Calu3 (cell line): ENCODE measurements around the gene CNTLN. TPM values are rescaled to one million over a fixed set of nuclear protein-coding genes. Genes with fewer than 3 reads are reported as not detected.
"Not testable (repeated sequence)": the region's sequence is repeated elsewhere in the genome, so short reads cannot be mapped to it uniquely, and the experiment has no call there.

Source experiments
- BruUV-seq: library from RNA; stranded (reverse); fragments of 400-500 nt; replicated peaks from 2 replicates; lab custom pipeline; 2021; lab: Mats Ljungman, UMichigan
- CTCF ChIA-PET: fragments of 300-600 bp; sonication (Branson Sonifier 250); formaldehyde crosslinking; loops from one replicate; lab custom pipeline; 2022; ENCODE audit warnings: antibody characterized with exemption; lab: Charles Lee
- DNase-seq: peaks from one replicate; pipeline ENCODE4 v3.0.0; 2022
- H3K27ac Mint-ChIP-seq: one replicate; pipeline ENCODE4 v1.8.0; 2022; ENCODE audit warnings: mixed read lengths; ENCODE audit not compliant: unreplicated experiment
- H3K27me3 Mint-ChIP-seq: one replicate; pipeline ENCODE4 v1.8.0; 2022; ENCODE audit warnings: mixed read lengths; ENCODE audit not compliant: unreplicated experiment
- H3K36me3 Mint-ChIP-seq: one replicate; pipeline ENCODE4 v1.8.0; 2022; ENCODE audit warnings: mild to moderate bottlenecking, moderate library complexity, mixed read lengths; ENCODE audit not compliant: insufficient read depth, unreplicated experiment
- H3K4me1 Mint-ChIP-seq: one replicate; pipeline ENCODE4 v1.8.0; 2022; ENCODE audit warnings: mild to moderate bottlenecking, low read depth, mixed read lengths; ENCODE audit not compliant: unreplicated experiment
- H3K4me3 Mint-ChIP-seq: one replicate; pipeline ENCODE4 v1.8.0; 2022; ENCODE audit warnings: mild to moderate bottlenecking, low read depth, moderate library complexity, mixed read lengths; ENCODE audit not compliant: unreplicated experiment
- H3K9me3 Mint-ChIP-seq: one replicate; pipeline ENCODE4 v1.8.0; 2022; ENCODE audit warnings: low read depth, mixed read lengths; ENCODE audit not compliant: unreplicated experiment
- CTCF ChIP-seq: fragments of 200-600 bp; IDR thresholded peaks from one replicate; pipeline ENCODE4 v1.8.0; 2022; ENCODE audit warnings: antibody characterized with exemption; ENCODE audit not compliant: unreplicated experiment
- intact Hi-C: fragments of 100-400 bp; cut with micrococcal nuclease; formaldehyde crosslinking; loops from one replicate; pipeline ENCODE4 v1.10.0; 2022; ENCODE audit not compliant: unreplicated experiment
- total RNA-seq: library from RNA; stranded (reverse); gene quantifications from 2 replicates; pipeline ENCODE4 v1.2.3, GENCODE V29; 2022

The CNTLN gene
- total RNA-seq, 1 experiment from 2014 or later: 6.7 TPM

- DNase-seq: no peak
- CTCF ChIA-PET: interaction anchor here (0.5 kb wide), 1 partner anchor 106 kb away, joined by 3 read pairs; no protein-coding TSS in a partner anchor
- intact Hi-C loops: no loop called here
- Mint-ChIP-seq H3K27me3 (no peaks in the 10 kb centered on the region), H3K27ac (no peak overlapping the region), H3K4me3 (no peak overlapping the region), H3K9me3 (no peaks in the 10 kb centered on the region), H3K4me1 (no peaks in the 10 kb centered on the region), H3K36me3 (no peaks in the 10 kb centered on the region)
- no TSS peak for BruUV-seq
- TF ChIP-seq CTCF: no peak
These were observed 298.7 kb downstream of the CNTLN start for GRCh38 chr9:17433526-17433925.

- BruUV-seq: no TSS peak
- Mint-ChIP-seq H3K27me3 (no peaks in the 10 kb centered on the region), H3K36me3 (no peaks in the 10 kb centered on the region), H3K4me1 (no peaks in the 10 kb centered on the region), H3K27ac (no peak overlapping the region), H3K9me3 (no peaks in the 10 kb centered on the region), H3K4me3 (no peak overlapping the region)
- intact Hi-C loops: no loop called here
- CTCF ChIA-PET: no interaction called here
- TF ChIP-seq CTCF: no peak
- DNase-seq: no peak
These were observed 302.0 kb downstream of the CNTLN start for GRCh38 chr9:17436854-17437253.

- H3K4me3 Mint-ChIP-seq: no peak overlapping the region
- no TSS peak for BruUV-seq
- H3K9me3 Mint-ChIP-seq: no peaks in the 10 kb centered on the region
- H3K4me1 Mint-ChIP-seq: no peaks in the 10 kb centered on the region
- no peak for DNase-seq
- no peaks in the 10 kb centered on the region for H3K27me3 Mint-ChIP-seq
- intact Hi-C loops: no loop called here
- CTCF ChIA-PET: no interaction called here
- no peak for TF ChIP-seq CTCF
- H3K27ac Mint-ChIP-seq: no peak overlapping the region
- H3K36me3 Mint-ChIP-seq: no peaks in the 10 kb centered on the region
These were observed 303.0 kb downstream of the CNTLN start for GRCh38 chr9:17437813-17438212.

DNA sequence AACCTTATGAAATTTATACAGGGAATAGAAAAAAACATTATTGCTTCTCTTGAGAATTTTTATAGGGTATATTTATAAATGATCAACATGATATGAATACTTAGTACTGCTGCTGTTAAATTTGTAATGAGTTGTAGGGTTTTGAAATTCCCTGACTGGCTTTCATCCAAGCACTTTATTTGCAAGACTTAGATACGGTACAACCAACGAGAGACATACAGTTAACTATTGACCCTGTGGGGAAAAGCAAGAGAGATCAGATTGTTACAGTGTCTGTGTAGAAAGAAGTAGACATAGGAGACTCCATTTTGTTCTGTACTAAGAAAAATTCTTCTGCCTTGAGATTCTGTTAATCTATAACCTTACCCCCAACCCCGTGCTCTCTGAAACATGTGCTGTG lies 310.3 kb downstream of the CNTLN start:
- H3K27ac Mint-ChIP-seq, intact Hi-C loops, H3K36me3 Mint-ChIP-seq, H3K4me3 Mint-ChIP-seq, H3K27me3 Mint-ChIP-seq, H3K4me1 Mint-ChIP-seq, DNase-seq, CTCF ChIA-PET, BruUV-seq, H3K9me3 Mint-ChIP-seq: not testable (repeated sequence)

- Mint-ChIP-seq H3K4me1 (no peaks in the 10 kb centered on the region), H3K9me3 (no peaks in the 10 kb centered on the region), H3K27me3 (no peaks in the 10 kb centered on the region), H3K27ac (no peak overlapping the region), H3K36me3 (no peaks in the 10 kb centered on the region), H3K4me3 (no peak overlapping the region)
- CTCF ChIA-PET: no interaction called here
- intact Hi-C loops: no loop called here
- no TSS peak for BruUV-seq
- TF ChIP-seq CTCF: no peak
- DNase-seq: no peak
These were observed 318.9 kb downstream of the CNTLN start for GRCh38 chr9:17453751-17454150.
